NCI-H1048 (cell line): ENCODE data around the gene GRM7.

Experiments used
- DNase-seq: peaks from one replicate; lab custom pipeline; 2025; lab: John Stamatoyannopoulos, UW

The GRM7 gene

DNA sequence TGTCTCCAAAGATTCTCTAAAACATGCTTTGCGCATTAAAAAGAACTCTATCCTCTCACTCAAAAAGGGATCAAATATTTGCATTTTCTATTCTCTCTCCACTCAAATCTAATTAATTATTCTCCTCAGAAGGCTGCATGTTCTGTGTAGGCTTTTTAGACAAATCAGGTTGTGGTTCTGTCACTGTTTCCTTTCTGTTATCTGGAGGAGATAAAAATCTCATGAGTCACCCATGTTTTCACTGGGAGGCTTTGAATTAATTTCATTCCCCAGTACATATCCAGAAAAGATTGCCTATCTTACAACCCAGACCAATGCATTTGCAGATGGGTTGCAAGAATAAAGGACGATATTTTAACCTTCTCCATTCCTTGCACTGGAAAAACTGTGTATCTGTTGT, 446.5 kb downstream of the GRM7 start:
- no peak for DNase-seq

DNA sequence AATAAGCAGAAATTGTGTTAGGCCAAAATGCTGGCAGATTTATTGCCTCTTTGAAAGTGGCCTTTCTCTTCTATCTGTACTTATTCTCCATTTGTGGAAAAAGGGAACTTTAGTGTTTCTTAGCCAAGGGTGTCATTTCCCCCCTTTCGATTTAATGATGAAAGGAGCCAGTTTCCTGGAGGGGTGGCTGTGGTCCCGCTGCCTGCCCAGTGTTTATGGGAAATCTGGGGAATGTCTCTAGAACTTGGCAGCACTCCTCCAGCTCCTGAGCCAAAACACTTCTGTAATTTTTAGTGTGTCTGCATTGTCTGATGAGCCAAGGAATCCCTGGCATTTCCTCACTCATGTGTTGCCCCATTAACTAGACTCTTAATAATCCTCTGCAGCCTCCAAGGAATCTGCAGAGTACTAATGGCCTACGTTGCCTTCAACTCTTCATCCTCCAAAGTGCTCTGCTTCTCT, 448.8 kb downstream of the GRM7 start:
- DNase-seq, result no peak

DNA sequence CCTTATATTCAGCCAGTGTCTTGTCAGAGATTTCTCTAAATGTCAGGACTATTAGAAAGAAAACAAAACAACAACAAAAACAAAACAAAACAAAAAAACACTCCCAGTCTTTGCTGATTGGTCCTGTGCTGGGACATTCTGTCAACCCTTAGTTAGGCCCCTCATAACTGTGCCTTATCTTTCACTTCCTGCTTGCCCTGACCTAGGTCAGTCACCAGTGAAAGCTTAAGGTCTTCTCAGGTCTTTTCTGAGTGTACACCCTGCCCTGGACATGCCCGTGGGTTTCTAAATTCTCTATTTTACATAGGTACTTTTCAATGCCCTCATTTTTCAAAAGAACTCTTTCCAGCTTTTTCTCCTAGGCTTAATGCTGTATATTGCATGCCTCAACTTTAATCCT, 454.1 kb downstream of the GRM7 start:
- no peak for DNase-seq

- DNase-seq, result no peak
These were observed 462.2 kb downstream of the GRM7 start for GRCh38 chr3:7322957-7323669.

DNA sequence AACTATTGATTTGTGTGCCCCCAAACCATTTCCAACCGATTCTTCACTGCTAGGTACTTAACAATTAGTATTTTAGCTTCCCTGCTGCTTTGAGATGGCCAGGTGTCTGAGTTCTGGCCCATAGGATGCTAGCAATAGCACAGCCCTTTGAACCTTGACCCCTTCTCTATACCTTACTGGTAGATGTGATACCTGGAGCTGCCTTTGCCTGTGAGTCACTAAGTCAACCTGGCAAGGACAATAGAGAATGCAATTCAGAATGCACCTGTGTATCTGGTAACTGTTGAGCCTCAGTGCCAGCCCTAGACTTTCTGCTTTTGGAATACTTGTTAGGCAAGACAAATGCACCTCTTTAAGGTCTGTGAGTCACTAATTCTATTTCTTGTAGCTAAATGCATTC, 467.4 kb downstream of the GRM7 start:
- DNase-seq, result no peak

- DNase-seq, result no peak
These were observed 471.8 kb downstream of the GRM7 start for GRCh38 chr3:7332696-7333095.

DNA sequence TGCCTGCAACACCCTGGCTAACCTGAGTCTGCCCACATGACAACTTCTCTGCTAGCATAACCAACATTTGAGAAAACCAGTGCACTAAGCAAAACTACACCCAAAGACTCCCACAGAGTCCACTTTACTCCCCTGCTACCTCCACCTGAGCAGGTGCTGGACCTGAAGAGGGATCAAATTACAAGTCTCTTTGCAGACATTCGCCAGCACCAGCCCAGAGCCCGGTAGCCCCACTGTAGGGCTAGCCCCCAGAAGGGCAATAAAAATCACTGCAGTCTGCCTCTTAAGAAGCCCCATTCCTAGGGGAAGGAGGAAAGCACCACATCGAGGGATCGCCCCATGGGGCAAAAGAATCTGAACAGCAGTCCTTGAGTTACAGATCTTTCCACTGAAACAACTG, 472.2 kb downstream of the GRM7 start:
- no peak for DNase-seq

DNA sequence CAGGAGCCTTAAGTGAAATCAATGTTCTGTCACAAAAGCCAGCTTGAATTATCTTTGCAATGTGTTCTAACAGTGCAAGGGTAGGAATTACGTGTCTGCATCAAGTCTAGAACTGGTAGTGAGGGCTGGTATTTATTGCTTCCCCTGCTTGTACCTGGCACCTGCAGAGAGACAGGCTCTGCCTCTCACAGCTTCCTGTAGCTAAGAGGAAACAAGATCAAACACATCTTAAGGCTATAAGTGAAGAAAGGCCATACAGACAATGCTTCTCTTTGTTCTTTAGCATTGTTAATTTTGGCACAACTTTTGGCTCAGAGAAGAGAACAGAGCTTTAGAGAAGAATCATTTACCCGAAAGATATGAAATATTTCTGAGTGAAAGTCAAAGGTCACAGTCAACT, 479.9 kb downstream of the GRM7 start:
- no peak for DNase-seq

GRCh38 chr3:7346364-7346763, 485.4 kb downstream of the GRM7 start:
- DNase-seq, result no peak

GRCh38 chr3:7357101-7357500, 496.2 kb downstream of the GRM7 start:
- DNase-seq, result no peak

DNA sequence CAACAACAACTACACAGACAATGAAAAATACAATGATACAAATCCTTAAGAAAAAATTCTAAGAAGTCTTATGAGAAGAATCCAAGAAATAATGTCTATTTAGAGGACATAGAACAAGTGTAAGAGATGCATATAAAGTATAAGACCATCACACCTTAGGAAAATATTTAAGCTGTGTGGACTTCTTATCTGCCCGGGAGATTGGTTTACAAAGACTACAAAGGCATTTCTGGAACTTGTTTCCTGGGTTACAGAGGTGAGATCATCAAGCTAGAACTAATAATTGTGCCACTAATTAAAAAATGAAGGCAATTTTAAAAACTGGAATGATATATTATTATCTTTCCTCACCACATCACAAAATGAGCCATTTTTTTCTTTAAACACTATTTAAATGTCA, 507.1 kb downstream of the GRM7 start:
- no peak for DNase-seq

- no peak for DNase-seq
These were observed 507.7 kb downstream of the GRM7 start for GRCh38 chr3:7368597-7368996.

DNA sequence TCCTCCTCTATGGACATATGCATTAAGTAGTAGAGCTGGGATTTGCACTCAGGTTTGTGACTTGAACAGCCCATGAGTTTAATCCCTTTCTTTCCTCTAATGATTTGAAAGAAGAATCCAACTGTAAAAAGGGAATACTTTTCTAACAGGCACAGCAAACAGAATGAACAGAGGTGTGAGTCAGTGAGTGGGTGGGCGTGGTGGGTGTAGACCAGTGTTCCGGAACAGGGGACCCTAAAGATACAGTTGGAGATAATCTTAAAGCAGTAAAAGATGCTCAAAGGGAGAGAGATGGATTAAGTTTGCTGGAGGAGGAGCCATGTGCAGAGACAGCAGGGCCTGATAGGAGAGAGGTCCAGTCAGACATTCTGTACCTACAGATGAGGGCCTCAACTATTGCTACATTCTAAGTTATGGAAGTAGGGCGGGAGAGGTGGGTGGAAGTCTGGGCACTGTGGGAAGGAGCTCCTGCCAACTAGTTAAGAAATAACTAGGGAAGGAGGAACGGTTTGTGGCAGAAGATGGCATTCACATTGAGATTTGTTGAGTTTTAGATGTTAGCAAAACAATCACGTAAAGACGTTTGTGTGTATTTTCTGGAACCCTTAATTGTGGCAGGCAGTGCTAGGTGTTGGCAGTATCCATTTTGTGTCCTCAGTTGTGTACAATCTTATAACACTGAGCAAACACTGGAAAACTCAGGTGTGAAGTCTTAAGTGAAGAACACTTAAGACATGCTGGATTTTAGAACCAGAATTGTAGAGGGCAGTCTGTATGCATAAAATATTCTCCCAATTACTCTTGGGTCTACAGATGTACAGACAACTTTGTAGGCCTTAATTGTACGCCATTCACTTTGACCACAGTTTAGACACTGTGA, 511.0 kb downstream of the GRM7 start:
- no peak for DNase-seq

- DNase-seq, result no peak
These were observed 516.2 kb downstream of the GRM7 start for GRCh38 chr3:7377103-7377502.

DNA sequence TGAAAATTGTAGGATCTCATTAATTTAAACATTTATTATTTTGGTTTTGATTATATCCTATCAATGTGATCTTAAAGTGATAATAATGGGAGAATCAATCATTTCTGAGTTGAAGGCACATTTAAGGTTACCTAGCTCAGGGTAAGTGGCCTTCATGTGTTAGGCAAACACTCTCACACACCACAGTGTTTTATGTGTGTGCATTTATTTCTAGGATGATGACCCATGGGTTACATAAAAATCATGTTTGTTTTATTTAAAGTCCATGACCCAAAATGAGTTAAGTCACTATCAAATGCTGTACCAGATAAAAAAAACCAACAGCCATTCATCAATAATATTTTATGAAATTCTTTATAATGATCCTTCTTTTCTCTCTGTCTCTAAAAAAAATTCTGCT, 520.8 kb downstream of the GRM7 start:
- DNase-seq, result no peak

- DNase-seq, result no peak
These were observed 521.5 kb downstream of the GRM7 start for GRCh38 chr3:7382293-7383010.

DNA sequence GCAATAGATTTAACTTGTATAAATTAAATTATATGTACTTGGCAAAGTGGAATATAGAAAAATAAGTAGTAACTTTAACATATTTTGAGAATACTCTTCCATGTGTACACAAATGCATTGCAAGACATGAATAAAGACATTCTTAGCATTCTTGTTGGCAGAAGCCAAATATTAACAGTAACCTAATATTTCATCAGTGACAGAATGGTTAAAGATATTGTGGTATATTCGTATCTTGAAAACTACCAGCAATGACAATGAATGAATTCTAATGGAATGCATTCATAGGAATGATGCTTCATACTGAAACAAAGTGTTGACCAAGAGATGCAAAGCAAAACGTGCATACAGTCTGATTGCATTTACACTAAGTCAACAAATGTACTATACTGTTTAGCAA, 524.7 kb downstream of the GRM7 start:
- DNase-seq, result no peak

GRCh38 chr3:7388026-7388425, 527.1 kb downstream of the GRM7 start:
- no peak for DNase-seq

DNA sequence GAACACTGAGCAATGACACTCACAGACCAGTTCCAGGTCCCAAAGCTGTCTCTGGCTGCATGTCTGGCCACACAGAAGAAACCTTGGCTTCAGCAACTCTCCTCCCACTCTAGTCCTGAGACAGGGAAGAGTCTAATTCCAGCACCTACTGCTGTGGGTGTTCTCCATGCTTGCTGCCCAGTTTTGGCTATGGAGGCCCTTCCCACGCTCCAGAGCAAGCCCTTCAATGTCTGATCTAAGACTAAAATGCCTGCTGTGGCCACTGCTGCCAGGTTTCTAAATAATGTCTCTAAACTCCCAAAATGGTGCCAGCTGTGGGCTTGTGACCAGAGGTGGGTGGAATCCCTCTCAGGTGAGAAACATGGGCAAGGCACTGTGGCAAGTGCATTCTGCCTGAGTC, 531.3 kb downstream of the GRM7 start:
- DNase-seq, result no peak

- DNase-seq, result no peak
These were observed 533.2 kb downstream of the GRM7 start for GRCh38 chr3:7393944-7394605.

DNA sequence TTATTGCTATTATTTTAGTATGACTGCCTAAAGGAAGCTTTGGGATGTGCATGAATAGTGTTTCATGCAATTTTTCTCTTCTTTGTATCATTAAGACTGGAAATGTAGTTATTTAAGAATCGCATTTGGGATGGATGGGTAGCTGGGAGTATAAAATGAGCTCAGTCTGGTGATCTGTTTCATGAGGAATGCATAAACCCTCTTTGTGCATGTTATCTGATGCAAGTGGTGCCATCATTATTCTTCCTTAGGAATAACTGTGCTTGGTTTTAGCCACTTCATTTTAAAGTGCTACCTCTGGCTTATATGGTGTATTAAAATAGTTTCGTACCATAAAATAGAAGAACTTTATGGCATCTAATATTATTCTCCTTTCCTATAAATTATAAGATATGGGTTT, 535.6 kb downstream of the GRM7 start:
- no peak for DNase-seq

- DNase-seq, result no peak
These were observed 536.2 kb downstream of the GRM7 start for GRCh38 chr3:7397097-7397496.
